Right cardiac atrium (tissue), 5 donors: ENCODE measurements around the gene BBX. TPM values are rescaled to one million over a fixed set of nuclear protein-coding genes. Genes with fewer than 3 reads are reported as not detected.
A peak's percentile ranks its signal among the peaks of the same experiment; 100 is the strongest.

Experiments used
- ATAC-seq, 2 donors: fragments of 200-7000 bp; cut with Tn5 transposase; one replicate each; pipeline versions ENCODE4 v1.8.0 to v1.9.1; 2020; ENCODE audit warnings: moderate library complexity in 2 of 2, mild to moderate bottlenecking in 1 of 2
- DNase-seq, 3 donors: peaks; one replicate each; pipeline ENCODE4 v3.0.0-alpha.2; 2020
- H3K27ac ChIP-seq: one replicate; pipeline ENCODE4 v1.5.1; 2013; ENCODE audit warnings: mild to moderate bottlenecking, low read length, control low read depth, moderate library complexity
- H3K27me3 ChIP-seq: one replicate; pipeline ENCODE4 v1.6.1; 2013; ENCODE audit not compliant: control insufficient read depth, insufficient read depth
- H3K4me1 ChIP-seq: one replicate; pipeline ENCODE4 v1.6.1; 2013; ENCODE audit warnings: low read length; ENCODE audit not compliant: control insufficient read depth, insufficient read depth
- H3K4me3 ChIP-seq: one replicate; pipeline ENCODE4 v1.5.1; 2013; ENCODE audit warnings: low read length, control low read depth
- H3K9me3 ChIP-seq: one replicate; pipeline ENCODE4 v1.6.1; 2013; ENCODE audit warnings: low read length; ENCODE audit not compliant: control insufficient read depth
- WGBS: extraction: QIAGEN DNeasy Blood & Tissue Kit; methylation state at CpG from one replicate; pipeline ENCODE4 v1.1.7; 2013; 5-methylcytosine and 5-hydroxymethylcytosine counted together
- intact Hi-C, 4 donors: fragments of 100-400 bp; cut with DNase I; formaldehyde crosslinking; loops; one replicate each; pipeline versions ENCODE4 v1.11.0 to v1.14.0; 2022 to 2023
- polyA plus RNA-seq: library from polyadenylated mRNA; stranded (reverse); fragments of 200-250 nt; gene quantifications from one replicate; pipeline ENCODE4 v1.2.3, GENCODE V29; 2013
- total RNA-seq, 4 donors: library from RNA; stranded (reverse); fragmentation: NEBNext Ultra II Directional; extraction: Animal tissue kit (Norgen Biotek cat#: 25700); gene quantifications; one replicate each; pipeline ENCODE4 v1.2.1, GENCODE V29; 2021
- donor health status: healthy with polysubstance abuse.
- donor health status: DM: no; HTN: yes; CAD: no.
- donor health status: DM: no; HTN: no; CAD: no.
- donor health status: DM: no; HTN: yes; CAD: no; lungs with severe emphysema.
- donor health status: DM: yes; HTN: yes; CAD: no.

Gene BBX
- total and polyA plus RNA-seq, 5 donors: 10.6 to 57.1 (median 49.2) TPM

- intact Hi-C loops: no loop called here
- H3K9me3 ChIP-seq: no peaks in the 10 kb centered on the region
- ATAC-seq: no peak
- H3K4me1 ChIP-seq: no peaks in the 10 kb centered on the region
- WGBS: 74% methylated on average over 5 of the region's 5 CpGs
- H3K4me3 ChIP-seq: no peak overlapping the region
- no peak overlapping the region for H3K27ac ChIP-seq
- no peaks in the 10 kb centered on the region for H3K27me3 ChIP-seq
- no peak for DNase-seq
These were observed 182.3 kb downstream of the BBX start for GRCh38 chr3:107705046-107705445.

GRCh38 chr3:107710851-107711250, 188.1 kb downstream of the BBX start:
- Histone ChIP-seq H3K27ac (no peak overlapping the region), H3K4me3 (no peak overlapping the region), H3K9me3 (no peaks in the 10 kb centered on the region), H3K27me3 (no peaks in the 10 kb centered on the region), H3K4me1 (no peaks in the 10 kb centered on the region)
- DNase-seq (peak; percentile 51 to 80 (median 65)), ATAC-seq (peak; percentile 75 to 81)
- WGBS: 49% methylated on average over 5 of the region's 5 CpGs
- intact Hi-C loops: no loop called here

GRCh38 chr3:107716734-107717133, 194.0 kb downstream of the BBX start:
- ATAC-seq (no peak), DNase-seq (no peak)
- Histone ChIP-seq H3K4me3 (no peak overlapping the region), H3K27me3 (no peaks in the 10 kb centered on the region), H3K27ac (no peak overlapping the region), H3K4me1 (no peaks in the 10 kb centered on the region), H3K9me3 (no peaks in the 10 kb centered on the region)
- intact Hi-C loops: no loop called here
- WGBS: 87% methylated on average over 3 of the region's 3 CpGs

- H3K4me1 ChIP-seq: no peaks in the 10 kb centered on the region
- no peaks in the 10 kb centered on the region for H3K9me3 ChIP-seq
- ATAC-seq (no peak), DNase-seq (no peak)
- no peak overlapping the region for H3K4me3 ChIP-seq
- no peaks in the 10 kb centered on the region for H3K27me3 ChIP-seq
- intact Hi-C loops: no loop called here
- WGBS: 75% methylated on average over 2 of the region's 2 CpGs
- H3K27ac ChIP-seq: no peak overlapping the region
These were observed 195.8 kb downstream of the BBX start for GRCh38 chr3:107718547-107718946.

GRCh38 chr3:107727102-107727501, 204.3 kb downstream of the BBX start:
- Histone ChIP-seq H3K4me1 (no peaks in the 10 kb centered on the region), H3K27me3 (no peaks in the 10 kb centered on the region), H3K9me3 (no peaks in the 10 kb centered on the region), H3K4me3 (no peak overlapping the region), H3K27ac (no peak overlapping the region)
- ATAC-seq (no peak), DNase-seq (no peak)
- 78% methylated on average over 4 of the region's 4 CpGs for WGBS
- intact Hi-C loops: no loop called here

- WGBS: 95% methylated on average over 4 of the region's 4 CpGs
- DNase-seq (no peak), ATAC-seq (no peak)
- intact Hi-C loops: loop anchor here in 2 of 4 donors (10.0 kb wide), 2 partner anchors 55 to 155 kb away; no protein-coding TSS in a partner anchor
- Histone ChIP-seq H3K4me3 (no peak overlapping the region), H3K9me3 (no peaks in the 10 kb centered on the region), H3K27ac (no peak overlapping the region), H3K27me3 (no peaks in the 10 kb centered on the region), H3K4me1 (no peaks in the 10 kb centered on the region)
These were observed 206.9 kb downstream of the BBX start for GRCh38 chr3:107729686-107730085.

GRCh38 chr3:107734317-107734716, 211.6 kb downstream of the BBX start:
- H3K4me1 ChIP-seq: no peaks in the 10 kb centered on the region
- no peak overlapping the region for H3K27ac ChIP-seq
- no peak for DNase-seq
- no peaks in the 10 kb centered on the region for H3K27me3 ChIP-seq
- no peaks in the 10 kb centered on the region for H3K9me3 ChIP-seq
- no peak for ATAC-seq
- 84% methylated on average over 3 of the region's 3 CpGs for WGBS
- H3K4me3 ChIP-seq: no peak overlapping the region
- intact Hi-C loops: loop anchor here in 2 of 4 donors (10.0 kb wide), 2 partner anchors 60 to 160 kb away; no protein-coding TSS in a partner anchor

- DNase-seq (no peak), ATAC-seq (no peak)
- H3K9me3 ChIP-seq: no peaks in the 10 kb centered on the region
- no peaks in the 10 kb centered on the region for H3K27me3 ChIP-seq
- H3K4me3 ChIP-seq: no peak overlapping the region
- intact Hi-C loops: loop anchor here in 2 of 4 donors (10.0 kb wide), 2 partner anchors 63 to 163 kb away; no protein-coding TSS in a partner anchor
- H3K4me1 ChIP-seq: no peaks in the 10 kb centered on the region
- no peak overlapping the region for H3K27ac ChIP-seq
These were observed 215.2 kb downstream of the BBX start for GRCh38 chr3:107737914-107738313.

- Histone ChIP-seq H3K9me3 (no peaks in the 10 kb centered on the region), H3K27me3 (no peaks in the 10 kb centered on the region), H3K27ac (no peak overlapping the region), H3K4me1 (no peaks in the 10 kb centered on the region), H3K4me3 (no peak overlapping the region)
- 90% methylated on average over 5 of the region's 5 CpGs for WGBS
- intact Hi-C loops: loop anchor here in 2 of 4 donors (10.0 kb wide), 2 partner anchors 64 to 164 kb away; no protein-coding TSS in a partner anchor
- ATAC-seq (no peak), DNase-seq (no peak)
These were observed 215.9 kb downstream of the BBX start for GRCh38 chr3:107738486-107739183.

GRCh38 chr3:107739227-107739626, 216.5 kb downstream of the BBX start:
- ATAC-seq (no peak), DNase-seq (no peak)
- Histone ChIP-seq H3K4me1 (no peaks in the 10 kb centered on the region), H3K27ac (no peak overlapping the region), H3K4me3 (no peak overlapping the region), H3K27me3 (no peaks in the 10 kb centered on the region), H3K9me3 (no peaks in the 10 kb centered on the region)
- intact Hi-C loops: loop anchor here in 2 of 4 donors (10.0 kb wide), 2 partner anchors 64 to 164 kb away; no protein-coding TSS in a partner anchor
- WGBS: 63% methylated on average over 3 of the region's 3 CpGs

- Histone ChIP-seq H3K9me3 (no peaks in the 10 kb centered on the region), H3K27ac (no peak overlapping the region), H3K4me3 (no peak overlapping the region), H3K4me1 (no peaks in the 10 kb centered on the region), H3K27me3 (no peaks in the 10 kb centered on the region)
- WGBS: 51% methylated on average over 6 of the region's 6 CpGs
- intact Hi-C loops: loop anchor here in 3 of 4 donors (5.0 to 10.0 kb wide), 4 partner anchors 54 to 496 kb away; no protein-coding TSS in a partner anchor
- ATAC-seq: no peak
- DNase-seq: no peak
These were observed 218.5 kb downstream of the BBX start for GRCh38 chr3:107740992-107741896.
